Brain microvascular endothelial cell (primary cell): ENCODE data around the gene PAQR4.

Source experiments
- DNase-seq: peaks from one replicate; pipeline ENCODE4 v3.0.0-alpha.2; 2020
- H3K27ac ChIP-seq: fragments of 250-450 bp; sonication (Bioruptor Pico); 2 replicates; pipeline ENCODE4 v1.5.1; 2020; ENCODE audit warnings: mild to moderate bottlenecking, moderate library complexity
- H3K27me3 ChIP-seq: fragments of 250-450 bp; sonication (Bioruptor Pico); replicated peaks from 2 replicates; pipeline ENCODE4 v1.5.1; 2020; ENCODE audit warnings: mild to moderate bottlenecking
- H3K36me3 ChIP-seq: fragments of 250-450 bp; sonication (Bioruptor Pico); replicated peaks from 2 replicates; pipeline ENCODE4 v1.5.1; 2020; ENCODE audit warnings: mild to moderate bottlenecking
- H3K4me3 ChIP-seq: 2 replicates; pipeline ENCODE4 v1.5.1; 2011; ENCODE audit warnings: low read depth, mild to moderate bottlenecking, control low read depth, low read length, moderate library complexity
- CTCF ChIP-seq: IDR thresholded peaks from 2 replicates; pipeline ENCODE4 v1.5.1; 2011; ENCODE audit warnings: low read depth, mild to moderate bottlenecking, moderate library complexity, low read length, control low read depth, inconsistent platforms; ENCODE audit errors: missing control alignments
- in situ Hi-C: cut with HindIII; loops from 2 replicates; pipeline ENCODE4 v1.10.0; 2017; ENCODE audit warnings: low sequenced_read_pairs, low pct_ligation_motif_present

PAQR4 gene

DNA sequence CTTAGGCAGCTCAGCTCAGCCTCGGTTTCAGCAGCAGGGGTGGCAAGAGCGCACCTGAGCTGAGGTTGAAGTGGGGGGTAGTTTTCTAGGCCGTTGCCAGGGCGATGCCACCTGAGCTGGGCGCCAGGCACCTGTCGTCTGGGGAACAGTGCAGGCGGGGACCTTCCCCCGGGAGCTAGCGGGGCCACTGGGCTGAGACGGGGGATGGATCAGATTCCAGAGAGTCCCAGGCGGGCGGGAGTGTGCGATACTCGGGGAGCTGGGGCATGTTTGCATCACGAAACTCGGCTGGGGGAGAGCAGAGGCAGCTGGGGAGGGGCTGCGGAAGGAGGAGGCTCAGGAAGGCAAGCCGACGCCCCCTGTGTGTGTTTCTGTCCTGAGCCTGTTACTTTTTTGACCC is 43.1 kb downstream of the PAQR4 start:
- TF ChIP-seq CTCF: no peak
- peaks cover 53% of the 10 kb centered on the region for H3K27me3 ChIP-seq
- no peak overlapping the region for H3K4me3 ChIP-seq
- H3K27ac ChIP-seq: no peak overlapping the region
- no peaks in the 10 kb centered on the region for H3K36me3 ChIP-seq
- in situ Hi-C loops: no loop called here
- DNase-seq: no peak

DNA sequence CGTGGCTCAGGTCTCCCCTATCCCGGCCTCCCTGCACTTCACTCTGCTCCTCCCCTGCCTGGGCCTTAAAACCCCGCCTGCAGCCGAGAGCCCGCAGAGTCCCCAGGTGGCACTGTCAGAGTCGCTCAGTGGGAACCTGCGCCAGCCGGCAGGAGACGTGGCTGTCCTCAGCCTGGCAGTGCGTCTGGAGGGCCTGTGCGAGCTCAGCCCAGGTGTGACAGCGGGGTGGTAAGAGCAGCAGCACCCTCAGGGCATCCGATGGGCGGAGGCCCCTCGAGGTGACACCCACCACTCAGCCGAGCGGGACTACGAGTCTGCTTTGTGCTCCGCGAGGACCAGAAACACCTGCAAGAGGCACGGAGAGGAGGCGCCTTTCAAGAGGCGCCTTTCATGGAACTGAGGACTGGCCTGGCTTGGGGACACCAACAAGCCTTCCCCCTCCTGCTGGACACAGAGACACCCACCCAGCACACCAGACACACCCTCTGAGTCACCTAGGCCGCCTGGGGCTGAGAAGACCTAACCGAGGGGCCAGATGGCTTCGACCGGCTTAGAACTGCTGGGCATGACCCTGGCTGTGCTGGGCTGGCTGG is 43.8 kb downstream of the PAQR4 start, which contains the start of gene CLDN9:
CLDN9 (plus strand) TSS at position 96 of the 593 bp plus-strand sequence; CDS start at position 536, 440 bp downstream.
- Histone ChIP-seq H3K27me3 (peaks cover 46% of the 10 kb centered on the region), H3K27ac (no peak within 1 kb of the TSS), H3K4me3 (no peak within 1 kb of the TSS), H3K36me3 (no peaks in the 10 kb centered on the region)
- no peak for TF ChIP-seq CTCF
- no peak for DNase-seq
- in situ Hi-C loops: no loop called here

DNA sequence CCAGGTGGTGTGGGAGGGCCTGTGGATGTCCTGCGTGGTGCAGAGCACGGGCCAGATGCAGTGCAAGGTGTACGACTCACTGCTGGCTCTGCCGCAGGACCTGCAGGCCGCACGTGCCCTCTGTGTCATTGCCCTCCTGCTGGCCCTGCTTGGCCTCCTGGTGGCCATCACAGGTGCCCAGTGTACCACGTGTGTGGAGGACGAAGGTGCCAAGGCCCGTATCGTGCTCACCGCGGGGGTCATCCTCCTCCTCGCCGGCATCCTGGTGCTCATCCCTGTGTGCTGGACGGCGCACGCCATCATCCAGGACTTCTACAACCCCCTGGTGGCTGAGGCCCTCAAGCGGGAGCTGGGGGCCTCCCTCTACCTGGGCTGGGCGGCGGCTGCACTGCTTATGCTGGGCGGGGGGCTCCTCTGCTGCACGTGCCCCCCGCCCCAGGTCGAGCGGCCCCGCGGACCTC is 44.4 kb downstream of the PAQR4 start:
- DNase-seq: no peak
- peak; percentile 10 for TF ChIP-seq CTCF
- H3K27ac ChIP-seq: no peak overlapping the region
- peaks cover 42% of the 10 kb centered on the region for H3K27me3 ChIP-seq
- in situ Hi-C loops: no loop called here
- no peak overlapping the region for H3K4me3 ChIP-seq
- no peaks in the 10 kb centered on the region for H3K36me3 ChIP-seq

- Histone ChIP-seq H3K4me3 (no peak overlapping the region), H3K27ac (no peak overlapping the region), H3K27me3 (peaks cover 36% of the 10 kb centered on the region), H3K36me3 (no peaks in the 10 kb centered on the region)
- DNase-seq: no peak
- in situ Hi-C loops: no loop called here
- no peak for TF ChIP-seq CTCF
Observed at GRCh38 chr16:3013998-3014690, 45.0 kb downstream of the PAQR4 start.

GRCh38 chr16:3014971-3015370 is 45.8 kb downstream of the PAQR4 start:
- Histone ChIP-seq H3K27ac (no peak overlapping the region), H3K36me3 (no peaks in the 10 kb centered on the region), H3K4me3 (no peak overlapping the region), H3K27me3 (peaks cover 33% of the 10 kb centered on the region)
- in situ Hi-C loops: no loop called here
- TF ChIP-seq CTCF: no peak
- no peak for DNase-seq
